Ishikawa (cell line): Measurements from ENCODE around the gene LTB4R2.

Source experiments
- EGR1 ChIP-seq: IDR thresholded peaks from 2 replicates; pipeline ENCODE4 v1.6.1; 2012
- TCF12 ChIP-seq: IDR thresholded peaks from 2 replicates; pipeline ENCODE4 v1.6.1; 2012; ENCODE audit warnings: low read depth

DNA sequence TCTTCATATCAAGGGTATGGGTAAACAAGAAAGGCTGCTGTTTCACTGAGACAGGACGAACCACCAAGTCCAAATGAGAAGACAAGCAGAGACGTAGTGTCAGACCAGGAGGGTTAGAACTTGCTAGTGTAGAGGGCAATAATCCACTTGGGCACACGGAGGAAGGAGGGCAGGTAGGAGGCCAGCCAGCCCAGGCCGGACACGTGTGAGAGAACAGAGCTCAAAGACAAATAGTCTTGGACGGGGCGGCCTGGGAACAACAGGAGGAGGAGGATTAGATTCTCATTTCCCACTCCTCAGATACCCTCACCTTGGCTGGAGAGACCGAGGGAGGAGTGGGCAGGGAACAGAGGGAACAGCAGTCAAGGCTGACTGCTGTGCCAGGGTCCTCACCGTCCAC is 19.2 kb upstream of the LTB4R2 start:
- TF ChIP-seq TCF12 (no peak), EGR1 (no peak)
